ENCODE measurements around the gene PLPP2. TPM values are rescaled to one million over a fixed set of nuclear protein-coding genes. Genes with fewer than 3 reads are reported as not detected.

PLPP2 gene
- total RNA-seq, 1 experiment from 2014 or later: 143 TPM

DNA sequence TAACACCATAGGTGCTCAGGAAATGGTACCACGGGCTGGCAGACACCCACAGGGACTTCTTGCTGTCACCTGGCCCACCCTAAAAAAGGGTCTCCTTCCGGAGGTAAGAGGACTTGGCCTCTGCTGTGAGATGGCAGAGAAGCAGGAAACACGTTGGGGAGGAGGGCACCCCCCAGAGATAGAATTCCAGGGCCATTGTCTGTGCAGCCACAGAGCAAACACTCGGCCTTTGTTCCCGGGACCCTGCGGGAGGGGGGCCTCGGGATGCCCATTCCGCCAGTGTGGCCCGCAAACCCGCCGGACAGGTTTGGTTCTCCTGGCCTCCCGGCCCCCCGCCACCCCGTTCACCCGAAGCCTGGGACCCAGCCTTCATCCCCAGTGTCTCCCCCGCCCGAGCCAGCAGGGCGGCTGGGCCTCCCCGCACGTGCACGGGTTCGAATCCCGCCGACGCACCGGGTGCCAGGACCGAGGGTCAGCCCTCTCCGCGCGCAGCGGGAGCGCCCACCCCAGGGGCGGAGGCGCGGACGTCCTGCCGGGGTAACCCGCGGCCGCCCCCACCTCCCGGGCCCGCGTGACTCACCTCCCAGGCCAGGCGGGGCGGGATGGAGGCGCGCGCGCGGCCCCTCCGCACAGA, 714 bp downstream of the PLPP2 start:
- CTCF ChIA-PET: no interaction called here
- no TSS peak for BruUV-seq (replicated peaks)
- peak in 1 of 2 experiments; percentile 94 for DNase-seq
- Histone ChIP-seq H3K79me2 (ENCODE audit: low read depth) (peaks cover 38% of the 10 kb centered on the region), H3K9me2 (ENCODE audit: insufficient read depth) (no peaks in the 10 kb centered on the region), H3K4me1 (replicated peaks; ENCODE audit: insufficient read depth) (peaks cover 13% of the 10 kb centered on the region), H3K4me3 (peak overlapping the region; percentile 69), H3K27ac (peak overlapping the region; percentile 88), H3K36me3 (ENCODE audit: low read depth) (peaks cover 5% of the 10 kb centered on the region; the same call in 1 of the 2 replicates), H3K4me2 (peak overlapping the region; percentile 80), H3K9me3 (ENCODE audit: insufficient read depth, low read depth) (no peaks in the 10 kb centered on the region), H3K27me3 (ENCODE audit: insufficient read depth, low read depth) (no peaks in the 10 kb centered on the region), H3F3A (ENCODE audit: insufficient read depth, low read depth) (peaks cover 47% of the 10 kb centered on the region), H2AFZ (peak overlapping the region; percentile 80), H4K20me1 (ENCODE audit: insufficient read depth) (peaks cover 27% of the 10 kb centered on the region; the same call in 1 of the 2 replicates)
- POLR2A ChIA-PET (ENCODE audit: unreplicated experiment): no interaction called here
- no peak for TF ChIP-seq EZH2 (IDR thresholded peaks at IDR 0.05; ENCODE audit: low read depth)
- TF ChIP-seq, protein P1, sequence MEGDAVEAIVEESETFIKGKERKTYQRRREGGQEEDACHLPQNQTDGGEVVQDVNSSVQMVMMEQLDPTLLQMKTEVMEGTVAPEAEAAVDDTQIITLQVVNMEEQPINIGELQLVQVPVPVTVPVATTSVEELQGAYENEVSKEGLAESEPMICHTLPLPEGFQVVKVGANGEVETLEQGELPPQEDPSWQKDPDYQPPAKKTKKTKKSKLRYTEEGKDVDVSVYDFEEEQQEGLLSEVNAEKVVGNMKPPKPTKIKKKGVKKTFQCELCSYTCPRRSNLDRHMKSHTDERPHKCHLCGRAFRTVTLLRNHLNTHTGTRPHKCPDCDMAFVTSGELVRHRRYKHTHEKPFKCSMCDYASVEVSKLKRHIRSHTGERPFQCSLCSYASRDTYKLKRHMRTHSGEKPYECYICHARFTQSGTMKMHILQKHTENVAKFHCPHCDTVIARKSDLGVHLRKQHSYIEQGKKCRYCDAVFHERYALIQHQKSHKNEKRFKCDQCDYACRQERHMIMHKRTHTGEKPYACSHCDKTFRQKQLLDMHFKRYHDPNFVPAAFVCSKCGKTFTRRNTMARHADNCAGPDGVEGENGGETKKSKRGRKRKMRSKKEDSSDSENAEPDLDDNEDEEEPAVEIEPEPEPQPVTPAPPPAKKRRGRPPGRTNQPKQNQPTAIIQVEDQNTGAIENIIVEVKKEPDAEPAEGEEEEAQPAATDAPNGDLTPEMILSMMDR (conservative IDR thresholded peaks at IDR 0.05): no peak
- intact Hi-C loops (cut with micrococcal nuclease; ENCODE audit: unreplicated experiment): loop anchor here (2.0 kb wide), 2 partner anchors 198 to 216 kb away; partner anchors contain the start of gene TPGS1

DNA sequence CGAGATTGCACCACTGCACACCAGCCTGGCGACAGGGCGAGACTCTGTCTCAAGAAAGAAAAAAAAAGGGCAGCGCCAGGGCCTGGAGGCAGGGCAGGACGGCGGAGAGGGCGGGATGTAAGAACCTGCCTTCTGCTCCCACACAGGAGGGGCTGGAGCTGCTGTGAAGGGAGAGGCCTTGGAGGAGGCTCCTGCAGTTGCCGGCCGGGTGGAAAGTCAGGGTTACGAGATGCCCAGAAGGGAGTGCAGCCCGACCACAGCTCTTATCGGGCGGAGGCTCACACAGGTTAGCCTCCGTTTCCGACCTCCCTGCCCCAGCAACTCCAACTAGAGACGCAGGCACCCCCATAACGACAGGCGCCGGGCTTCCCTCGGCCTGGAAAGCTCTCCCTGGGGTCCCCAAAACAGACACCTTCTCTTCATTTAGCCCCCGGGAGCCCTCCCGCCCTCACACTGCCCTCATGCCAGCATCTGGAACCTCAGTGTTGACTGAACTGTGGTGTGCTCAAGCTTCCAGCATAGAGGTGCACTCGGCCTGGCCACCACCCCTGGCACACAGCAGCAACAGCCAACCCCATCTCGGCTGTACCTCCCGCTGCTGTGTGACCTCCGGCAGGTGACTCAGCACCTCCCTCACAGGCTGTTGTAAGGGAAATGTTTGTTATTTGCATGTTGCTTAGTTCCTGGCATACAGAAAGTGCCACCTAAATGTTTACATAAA, 1.4 kb downstream of the PLPP2 start:
- peak; percentile 85 to 96 for DNase-seq
- TSS peak; percentile 96 for BruUV-seq (replicated peaks)
- CTCF ChIA-PET: no interaction called here
- Histone ChIP-seq H2AFZ (peak overlapping the region; percentile 33), H3K27ac (peak overlapping the region; percentile 88), H3K4me1 (replicated peaks; ENCODE audit: insufficient read depth) (peaks cover 13% of the 10 kb centered on the region), H3K36me3 (ENCODE audit: low read depth) (peaks cover 5% of the 10 kb centered on the region; the same call in 1 of the 2 replicates), H3K9me3 (ENCODE audit: insufficient read depth, low read depth) (no peaks in the 10 kb centered on the region), H4K20me1 (ENCODE audit: insufficient read depth) (peaks cover 27% of the 10 kb centered on the region; the same call in 1 of the 2 replicates), H3K4me3 (peak overlapping the region; percentile 69), H3K9me2 (ENCODE audit: insufficient read depth) (no peaks in the 10 kb centered on the region), H3F3A (ENCODE audit: insufficient read depth, low read depth) (peaks cover 47% of the 10 kb centered on the region), H3K79me2 (ENCODE audit: low read depth) (peaks cover 41% of the 10 kb centered on the region), H3K27me3 (ENCODE audit: insufficient read depth, low read depth) (no peaks in the 10 kb centered on the region), H3K4me2 (peak overlapping the region; percentile 80)
- TF ChIP-seq EZH2 (IDR thresholded peaks at IDR 0.05; ENCODE audit: low read depth): no peak
- TF ChIP-seq, protein P1 (conservative IDR thresholded peaks at IDR 0.05): no peak
- POLR2A ChIA-PET (ENCODE audit: unreplicated experiment): interaction anchor here (0.7 kb wide), 1 partner anchor 387 kb away, joined by 7 read pairs; no protein-coding TSS in a partner anchor
- intact Hi-C loops (cut with micrococcal nuclease; ENCODE audit: unreplicated experiment): loop anchor here (2.0 kb wide), 2 partner anchors 199 to 217 kb away; partner anchors contain the start of gene TPGS1

DNA sequence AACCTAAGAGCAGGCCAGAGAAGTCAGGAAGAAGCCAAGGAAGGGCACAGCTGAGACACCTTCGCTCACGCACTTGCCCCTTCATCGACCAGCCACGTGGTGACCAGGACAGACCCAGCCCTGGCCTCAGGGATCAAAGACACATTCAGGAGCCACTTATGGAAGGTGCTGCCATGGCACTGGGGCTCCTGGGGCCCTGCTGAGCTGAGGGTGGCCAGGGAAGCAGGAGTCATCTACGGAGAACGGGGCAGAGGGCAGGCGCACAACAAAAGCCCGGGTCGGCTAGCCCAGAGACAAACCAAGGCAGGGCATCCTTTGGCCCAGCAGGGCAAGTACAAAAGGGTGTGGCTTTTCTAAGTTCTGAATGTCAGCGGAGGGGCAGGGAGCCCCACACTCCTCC, 2.3 kb downstream of the PLPP2 start:
- Histone ChIP-seq H3K4me2 (peak overlapping the region; percentile 80), H4K20me1 (ENCODE audit: insufficient read depth) (peaks cover 32% of the 10 kb centered on the region; the same call in 1 of the 2 replicates), H3K9me3 (ENCODE audit: insufficient read depth, low read depth) (no peaks in the 10 kb centered on the region), H3K27me3 (ENCODE audit: insufficient read depth, low read depth) (no peaks in the 10 kb centered on the region), H3K9me2 (ENCODE audit: insufficient read depth) (no peaks in the 10 kb centered on the region), H3K4me3 (peak overlapping the region; percentile 69), H2AFZ (no peak overlapping the region), H3K79me2 (ENCODE audit: low read depth) (peaks cover 41% of the 10 kb centered on the region), H3F3A (ENCODE audit: insufficient read depth, low read depth) (peaks cover 47% of the 10 kb centered on the region), H3K36me3 (ENCODE audit: low read depth) (peaks cover 5% of the 10 kb centered on the region; the same call in 1 of the 2 replicates), H3K27ac (peak overlapping the region; percentile 88), H3K4me1 (replicated peaks; ENCODE audit: insufficient read depth) (peaks cover 13% of the 10 kb centered on the region)
- no peak for TF ChIP-seq EZH2 (IDR thresholded peaks at IDR 0.05; ENCODE audit: low read depth)
- TF ChIP-seq, protein P1 (conservative IDR thresholded peaks at IDR 0.05): no peak
- no TSS peak for BruUV-seq (replicated peaks)
- POLR2A ChIA-PET (ENCODE audit: unreplicated experiment): no interaction called here
- CTCF ChIA-PET: no interaction called here
- intact Hi-C loops (cut with micrococcal nuclease; ENCODE audit: unreplicated experiment): no loop called here
- no peak for DNase-seq

Data from PC-9 (cell line).